K562 (cell line): ENCODE data around the gene CDC14A. TPM values are rescaled to one million over a fixed set of nuclear protein-coding genes. Genes with fewer than 3 reads are reported as not detected.

Source experiments
- FOXK2 ChIP-seq, 2 experiments: fragments of 450-650 bp; IDR thresholded peaks in 1 of 2; conservative IDR thresholded peaks in 1 of 2; 2 replicates each; pipeline ENCODE4 v1.6.1; 2016; ENCODE audit warnings: low read depth in 2 of 2, mild to moderate bottlenecking in 1 of 2
- MLX ChIP-seq, 2 experiments: fragments of 450-650 bp in 1 of 2; sonication (generic) in 1 of 2; formaldehyde crosslinking; conservative IDR thresholded peaks; 2 replicates each; pipeline versions ENCODE4 v1.4.0 to v1.8.1; 2020 to 2022; ENCODE audit warnings: mild to moderate bottlenecking in 1 of 2, missing genetic modification reagents in 1 of 2
- PBX2 ChIP-seq, 2 experiments: IDR thresholded peaks in 1 of 2; conservative IDR thresholded peaks in 1 of 2; 2 replicates each; pipeline ENCODE4 v1.6.1; 2016; ENCODE audit warnings: low read depth in 2 of 2, mild to moderate bottlenecking in 1 of 2, missing compliant biosample characterization in 1 of 2, missing genetic modification characterization in 1 of 2, moderate library complexity in 1 of 2
- PHB ChIP-seq: fragments of 250-450 bp; sonication (Bioruptor Pico); IDR thresholded peaks from 2 replicates; pipeline ENCODE4 v1.5.0; 2021
- ZNF124 ChIP-seq: sonication (generic); formaldehyde crosslinking; IDR thresholded peaks from 2 replicates; pipeline ENCODE4 v1.8.1; 2022; ENCODE audit warnings: missing genetic modification reagents
- ZNF253 ChIP-seq: fragments of 250-450 bp; sonication (Bioruptor Pico); conservative IDR thresholded peaks from 2 replicates; pipeline ENCODE4 v1.6.1; 2021; ENCODE audit warnings: mild to moderate bottlenecking
- polyA plus RNA-seq, 8 experiments: library from polyadenylated mRNA; depleted of rRNA in 4 of 8; stranded (reverse) in 5 of 8; unstranded in 3 of 8; fragments of >200 nt; fragmentation: Nextera tagmentation in 2 of 8; fragmentation: Illumina TruSeq in 1 of 8; extraction: Ambion mirVana in 2 of 8; extraction: Trizol in 1 of 8; gene quantifications; 2 replicates each; pipeline versions ENCODE4 v1.2.1 to v1.2.3, GENCODE V29; 2011 to 2014; ENCODE audit warnings: inconsistent platforms in 1 of 8, missing spikeins in 1 of 8
- total RNA-seq, 7 experiments: library from RNA; depleted of rRNA in 6 of 7; stranded (reverse); fragments of >200 nt in 6 of 7; fragmentation: Illumina TruSeq in 2 of 7; extraction: Trizol in 2 of 7; gene quantifications; 2 replicates each; pipeline versions ENCODE4 v1.2.1 to v1.2.3, GENCODE V29; 2011 to 2021; ENCODE audit warnings: low replicate concordance in 1 of 7
- TF ChIP-seq, protein P1 (sequence below): fragments of 450-650 bp; formaldehyde crosslinking; conservative IDR thresholded peaks from 2 replicates; pipeline ENCODE4 v1.4.0; 2022; ENCODE audit warnings: mild to moderate bottlenecking, missing genetic modification characterization
- TF ChIP-seq, protein P2 (sequence below): fragments of 250-450 bp; sonication (Bioruptor Pico); IDR thresholded peaks from 2 replicates; pipeline ENCODE4 v1.5.0; 2021; ENCODE audit warnings: mild to moderate bottlenecking, borderline replicate concordance
- TF ChIP-seq, protein P3 (sequence below): fragments of 450-650 bp; formaldehyde crosslinking; IDR thresholded peaks from 2 replicates; pipeline ENCODE4 v1.4.0; 2020; ENCODE audit warnings: mild to moderate bottlenecking, moderate library complexity

The CDC14A gene
- total and polyA plus RNA-seq, 9 of the 15 experiments (the other 6 are each of a cell fraction or from before 2014, with no cell fraction given), result 17.0 to 74.3 (median 33.4) TPM

DNA sequence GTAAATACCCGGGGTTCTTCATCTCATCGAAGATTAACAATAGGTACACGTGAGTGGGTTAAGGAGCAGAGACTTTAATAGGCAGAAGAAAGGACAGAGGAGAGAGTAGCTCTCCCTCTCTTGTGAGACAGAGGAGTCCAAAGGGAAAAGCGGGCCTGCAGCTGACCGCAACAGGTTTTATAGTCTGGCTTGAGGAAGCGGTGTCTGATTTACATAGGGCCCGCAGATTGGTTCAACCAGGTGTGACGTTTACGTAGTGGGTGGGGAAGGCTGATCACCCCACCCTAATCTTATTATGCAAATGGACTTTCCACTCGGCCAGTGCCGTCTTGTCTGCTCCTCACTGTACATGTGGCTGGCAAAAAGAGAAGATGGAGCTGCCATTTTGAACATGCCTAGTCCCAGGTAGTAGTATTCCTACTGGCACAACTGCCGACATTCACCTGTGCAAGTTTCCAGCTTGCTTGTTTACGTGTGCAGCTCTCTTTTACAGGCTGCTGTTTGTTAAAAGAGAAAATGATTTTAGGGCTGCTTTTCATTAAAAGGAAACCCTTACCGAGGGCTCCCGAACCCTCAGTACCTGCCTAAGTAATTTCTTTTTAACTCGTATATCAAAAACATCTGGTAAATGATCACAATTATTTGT is 10.6 kb downstream of the CDC14A start (continued):
- TF ChIP-seq ZNF124, result no peak
- TF ChIP-seq PHB (CRISPR knock-in tag), result no peak
- TF ChIP-seq FOXK2 (conservative IDR thresholded peaks at IDR 0.05 in 1 of 2, IDR thresholded peaks at IDR 0.05 in 1 of 2; ENCODE audit: low read depth in 2 of 2), result no peak; a peak in 1 of 4 replicates
- no peak for TF ChIP-seq PBX2 (CRISPR knock-in tag; IDR thresholded peaks at IDR 0.05; ENCODE audit: low read depth)
- TF ChIP-seq PBX2 (tag; conservative IDR thresholded peaks at IDR 0.05; ENCODE audit: low read depth), result no peak
- no peak for TF ChIP-seq MLX (CRISPR knock-in tag; conservative IDR thresholded peaks at IDR 0.05)
- TF ChIP-seq, protein P1, sequence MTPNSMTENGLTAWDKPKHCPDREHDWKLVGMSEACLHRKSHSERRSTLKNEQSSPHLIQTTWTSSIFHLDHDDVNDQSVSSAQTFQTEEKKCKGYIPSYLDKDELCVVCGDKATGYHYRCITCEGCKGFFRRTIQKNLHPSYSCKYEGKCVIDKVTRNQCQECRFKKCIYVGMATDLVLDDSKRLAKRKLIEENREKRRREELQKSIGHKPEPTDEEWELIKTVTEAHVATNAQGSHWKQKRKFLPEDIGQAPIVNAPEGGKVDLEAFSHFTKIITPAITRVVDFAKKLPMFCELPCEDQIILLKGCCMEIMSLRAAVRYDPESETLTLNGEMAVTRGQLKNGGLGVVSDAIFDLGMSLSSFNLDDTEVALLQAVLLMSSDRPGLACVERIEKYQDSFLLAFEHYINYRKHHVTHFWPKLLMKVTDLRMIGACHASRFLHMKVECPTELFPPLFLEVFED (CRISPR knock-in tag), result no peak
- TF ChIP-seq, protein P2, sequence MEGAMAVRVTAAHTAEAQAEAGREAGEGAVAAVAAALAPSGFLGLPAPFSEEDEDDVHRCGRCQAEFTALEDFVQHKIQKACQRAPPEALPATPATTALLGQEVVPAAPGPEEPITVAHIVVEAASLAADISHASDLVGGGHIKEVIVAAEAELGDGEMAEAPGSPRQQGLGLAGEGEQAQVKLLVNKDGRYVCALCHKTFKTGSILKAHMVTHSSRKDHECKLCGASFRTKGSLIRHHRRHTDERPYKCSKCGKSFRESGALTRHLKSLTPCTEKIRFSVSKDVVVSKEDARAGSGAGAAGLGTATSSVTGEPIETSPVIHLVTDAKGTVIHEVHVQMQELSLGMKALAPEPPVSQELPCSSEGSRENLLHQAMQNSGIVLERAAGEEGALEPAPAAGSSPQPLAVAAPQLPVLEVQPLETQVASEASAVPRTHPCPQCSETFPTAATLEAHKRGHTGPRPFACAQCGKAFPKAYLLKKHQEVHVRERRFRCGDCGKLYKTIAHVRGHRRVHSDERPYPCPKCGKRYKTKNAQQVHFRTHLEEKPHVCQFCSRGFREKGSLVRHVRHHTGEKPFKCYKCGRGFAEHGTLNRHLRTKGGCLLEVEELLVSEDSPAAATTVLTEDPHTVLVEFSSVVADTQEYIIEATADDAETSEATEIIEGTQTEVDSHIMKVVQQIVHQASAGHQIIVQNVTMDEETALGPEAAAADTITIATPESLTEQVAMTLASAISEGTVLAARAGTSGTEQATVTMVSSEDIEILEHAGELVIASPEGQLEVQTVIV (CRISPR knock-in tag), result no peak
- TF ChIP-seq ZNF253, result no peak
- TF ChIP-seq, protein P3, sequence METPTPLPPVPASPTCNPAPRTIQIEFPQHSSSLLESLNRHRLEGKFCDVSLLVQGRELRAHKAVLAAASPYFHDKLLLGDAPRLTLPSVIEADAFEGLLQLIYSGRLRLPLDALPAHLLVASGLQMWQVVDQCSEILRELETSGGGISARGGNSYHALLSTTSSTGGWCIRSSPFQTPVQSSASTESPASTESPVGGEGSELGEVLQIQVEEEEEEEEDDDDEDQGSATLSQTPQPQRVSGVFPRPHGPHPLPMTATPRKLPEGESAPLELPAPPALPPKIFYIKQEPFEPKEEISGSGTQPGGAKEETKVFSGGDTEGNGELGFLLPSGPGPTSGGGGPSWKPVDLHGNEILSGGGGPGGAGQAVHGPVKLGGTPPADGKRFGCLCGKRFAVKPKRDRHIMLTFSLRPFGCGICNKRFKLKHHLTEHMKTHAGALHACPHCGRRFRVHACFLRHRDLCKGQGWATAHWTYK (CRISPR knock-in tag), result no peak
